Glomerular visceral epithelial cell (primary cell): ENCODE data around the gene MBTD1.

Source experiments
- DNase-seq: peaks from one replicate; pipeline ENCODE4 v3.0.0-alpha.2; 2016; ENCODE audit errors: extremely low spot score

The MBTD1 gene

GRCh38 chr17:51147650-51148049, 112.2 kb downstream of the MBTD1 start:
- DNase-seq = peak; percentile 44

- no peak for DNase-seq
Measured at GRCh38 chr17:51144266-51145022, 115.4 kb downstream of the MBTD1 start.

GRCh38 chr17:51142597-51142996, 117.3 kb downstream of the MBTD1 start:
- no peak for DNase-seq

- no peak for DNase-seq
Measured at GRCh38 chr17:51135956-51136355, 123.9 kb downstream of the MBTD1 start.

GRCh38 chr17:51133365-51133764, 126.5 kb downstream of the MBTD1 start:
- no peak for DNase-seq

- peak; percentile 18 for DNase-seq
Measured at GRCh38 chr17:51132964-51133319, 126.9 kb downstream of the MBTD1 start.

GRCh38 chr17:51128076-51128475, 131.8 kb downstream of the MBTD1 start:
- DNase-seq = no peak
